Measurements from ENCODE around the gene C15orf39. TPM values are rescaled to one million over a fixed set of nuclear protein-coding genes. Genes with fewer than 3 reads are reported as not detected.

The C15orf39 gene
- total RNA-seq, 1 donor from 2014 or later, result 62.2 TPM

DNA sequence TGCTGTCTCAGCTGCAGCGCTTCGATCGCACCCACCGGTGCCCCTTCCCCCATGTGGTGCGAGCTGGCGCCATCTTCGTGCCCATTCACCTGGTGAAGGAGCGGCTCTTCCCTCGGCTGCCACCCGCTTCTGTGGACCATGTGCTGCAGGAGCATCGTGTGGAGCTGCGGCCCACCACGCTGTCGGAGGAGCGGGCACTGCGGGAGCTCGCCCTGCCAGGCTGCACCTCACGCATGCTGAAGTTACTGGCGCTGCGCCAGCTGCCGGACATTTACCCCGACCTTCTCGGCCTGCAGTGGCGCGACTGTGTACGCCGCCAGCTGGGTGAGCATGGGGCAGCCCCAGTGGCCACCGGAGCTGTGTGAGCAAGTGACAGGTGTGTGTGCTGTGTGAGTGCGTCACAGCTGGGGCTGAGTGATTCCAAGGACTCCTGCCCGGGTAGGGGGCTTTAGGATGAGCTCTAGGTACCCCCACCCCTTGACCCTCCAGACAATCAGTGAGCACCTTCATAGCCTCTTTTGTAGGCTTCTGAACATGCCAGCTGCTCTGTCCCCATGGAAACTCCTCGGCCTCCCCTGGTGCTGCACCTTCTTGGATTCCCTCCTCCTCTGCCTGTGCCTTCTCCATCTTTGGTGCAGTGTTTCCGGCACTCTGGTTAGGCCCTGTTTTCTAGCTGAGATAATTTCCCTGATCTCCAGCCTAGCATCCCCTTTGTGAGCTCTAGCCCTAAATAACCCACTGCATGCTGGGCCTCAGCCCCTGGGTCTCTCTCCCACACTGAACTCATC, 7.0 kb downstream of the C15orf39 start:
- TF ChIP-seq, protein P1, sequence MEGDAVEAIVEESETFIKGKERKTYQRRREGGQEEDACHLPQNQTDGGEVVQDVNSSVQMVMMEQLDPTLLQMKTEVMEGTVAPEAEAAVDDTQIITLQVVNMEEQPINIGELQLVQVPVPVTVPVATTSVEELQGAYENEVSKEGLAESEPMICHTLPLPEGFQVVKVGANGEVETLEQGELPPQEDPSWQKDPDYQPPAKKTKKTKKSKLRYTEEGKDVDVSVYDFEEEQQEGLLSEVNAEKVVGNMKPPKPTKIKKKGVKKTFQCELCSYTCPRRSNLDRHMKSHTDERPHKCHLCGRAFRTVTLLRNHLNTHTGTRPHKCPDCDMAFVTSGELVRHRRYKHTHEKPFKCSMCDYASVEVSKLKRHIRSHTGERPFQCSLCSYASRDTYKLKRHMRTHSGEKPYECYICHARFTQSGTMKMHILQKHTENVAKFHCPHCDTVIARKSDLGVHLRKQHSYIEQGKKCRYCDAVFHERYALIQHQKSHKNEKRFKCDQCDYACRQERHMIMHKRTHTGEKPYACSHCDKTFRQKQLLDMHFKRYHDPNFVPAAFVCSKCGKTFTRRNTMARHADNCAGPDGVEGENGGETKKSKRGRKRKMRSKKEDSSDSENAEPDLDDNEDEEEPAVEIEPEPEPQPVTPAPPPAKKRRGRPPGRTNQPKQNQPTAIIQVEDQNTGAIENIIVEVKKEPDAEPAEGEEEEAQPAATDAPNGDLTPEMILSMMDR (IDR thresholded peaks at IDR 0.05; ENCODE audit: unreplicated experiment), result no peak
- no peak overlapping the region for H3K4me3 Mint-ChIP-seq
- peaks cover 23% of the 10 kb centered on the region for H3K4me1 Mint-ChIP-seq
- H3K9me3 Mint-ChIP-seq, result no peaks in the 10 kb centered on the region
- no peak overlapping the region for H3K27ac Mint-ChIP-seq
- H3K27me3 Mint-ChIP-seq (ENCODE audit: low read depth), result no peaks in the 10 kb centered on the region
- H3K36me3 Mint-ChIP-seq, result peaks cover 4% of the 10 kb centered on the region
- DNase-seq (ENCODE audit: low spot score in 2 of 2, unreplicated experiment in 2 of 2), result no peak

DNA sequence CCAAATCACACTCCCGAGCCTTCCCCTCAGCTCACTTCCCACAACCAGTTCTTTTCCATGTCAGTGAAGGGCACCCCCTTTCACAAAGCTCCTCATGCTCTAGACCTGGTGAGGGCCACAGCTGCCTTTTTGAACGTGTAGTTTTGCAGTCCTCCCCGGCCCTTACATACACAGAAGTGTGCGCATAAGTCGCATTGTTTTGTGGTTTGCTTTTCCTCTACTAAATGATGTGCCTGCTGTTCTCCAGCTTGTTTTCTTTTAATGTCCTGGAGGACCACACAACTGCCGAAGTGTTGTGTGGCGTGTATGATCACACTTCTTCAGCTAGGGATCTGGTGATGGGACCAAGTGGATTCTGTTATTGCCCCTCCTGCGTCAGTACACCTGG, 7.6 kb downstream of the C15orf39 start:
- H3K36me3 Mint-ChIP-seq, result peaks cover 4% of the 10 kb centered on the region
- H3K27ac Mint-ChIP-seq, result no peak overlapping the region
- no peak overlapping the region for H3K4me3 Mint-ChIP-seq
- H3K4me1 Mint-ChIP-seq, result peaks cover 18% of the 10 kb centered on the region
- H3K9me3 Mint-ChIP-seq, result no peaks in the 10 kb centered on the region
- TF ChIP-seq, protein P1 (IDR thresholded peaks at IDR 0.05; ENCODE audit: unreplicated experiment), result no peak
- DNase-seq (ENCODE audit: low spot score in 2 of 2, unreplicated experiment in 2 of 2), result no peak
- no peaks in the 10 kb centered on the region for H3K27me3 Mint-ChIP-seq (ENCODE audit: low read depth)

DNA sequence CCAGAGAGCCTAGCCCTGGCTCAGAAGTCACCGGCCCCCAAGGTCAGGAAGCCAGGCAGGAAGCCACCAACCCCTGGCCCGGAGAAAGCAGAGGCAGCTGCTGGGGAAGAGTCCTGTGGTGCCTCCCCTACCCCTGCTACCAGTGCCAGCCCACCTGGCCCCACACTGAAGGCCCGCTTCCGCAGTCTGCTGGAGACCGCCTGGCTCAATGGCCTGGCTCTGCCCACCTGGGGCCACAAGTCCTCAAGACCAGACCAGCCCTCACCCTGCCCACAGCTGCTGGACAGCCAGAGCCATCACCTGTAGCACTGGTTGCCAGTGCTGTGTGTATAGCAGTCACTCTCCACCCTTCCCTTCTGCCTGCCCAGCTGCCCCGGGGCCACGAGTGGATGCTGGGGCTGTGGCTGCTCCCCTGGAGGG, 9.1 kb downstream of the C15orf39 start:
- peaks cover 6% of the 10 kb centered on the region for H3K4me1 Mint-ChIP-seq
- no peaks in the 10 kb centered on the region for H3K9me3 Mint-ChIP-seq
- DNase-seq (ENCODE audit: low spot score in 2 of 2, unreplicated experiment in 2 of 2), result no peak
- no peaks in the 10 kb centered on the region for H3K27me3 Mint-ChIP-seq (ENCODE audit: low read depth)
- H3K27ac Mint-ChIP-seq, result no peak overlapping the region
- H3K36me3 Mint-ChIP-seq, result peaks cover 4% of the 10 kb centered on the region
- TF ChIP-seq, protein P1 (IDR thresholded peaks at IDR 0.05; ENCODE audit: unreplicated experiment), result no peak
- no peak overlapping the region for H3K4me3 Mint-ChIP-seq

GRCh38 chr15:75211436-75212199, 9.9 kb downstream of the C15orf39 start:
- no peak for DNase-seq (ENCODE audit: low spot score in 2 of 2, unreplicated experiment in 2 of 2)
- Mint-ChIP-seq H3K36me3 (peaks cover 4% of the 10 kb centered on the region), H3K4me1 (peaks cover 6% of the 10 kb centered on the region), H3K4me3 (no peak overlapping the region), H3K9me3 (no peaks in the 10 kb centered on the region), H3K27ac (no peak overlapping the region), H3K27me3 (ENCODE audit: low read depth) (no peaks in the 10 kb centered on the region)
- TF ChIP-seq, protein P1 (IDR thresholded peaks at IDR 0.05; ENCODE audit: unreplicated experiment), result no peak

DNA sequence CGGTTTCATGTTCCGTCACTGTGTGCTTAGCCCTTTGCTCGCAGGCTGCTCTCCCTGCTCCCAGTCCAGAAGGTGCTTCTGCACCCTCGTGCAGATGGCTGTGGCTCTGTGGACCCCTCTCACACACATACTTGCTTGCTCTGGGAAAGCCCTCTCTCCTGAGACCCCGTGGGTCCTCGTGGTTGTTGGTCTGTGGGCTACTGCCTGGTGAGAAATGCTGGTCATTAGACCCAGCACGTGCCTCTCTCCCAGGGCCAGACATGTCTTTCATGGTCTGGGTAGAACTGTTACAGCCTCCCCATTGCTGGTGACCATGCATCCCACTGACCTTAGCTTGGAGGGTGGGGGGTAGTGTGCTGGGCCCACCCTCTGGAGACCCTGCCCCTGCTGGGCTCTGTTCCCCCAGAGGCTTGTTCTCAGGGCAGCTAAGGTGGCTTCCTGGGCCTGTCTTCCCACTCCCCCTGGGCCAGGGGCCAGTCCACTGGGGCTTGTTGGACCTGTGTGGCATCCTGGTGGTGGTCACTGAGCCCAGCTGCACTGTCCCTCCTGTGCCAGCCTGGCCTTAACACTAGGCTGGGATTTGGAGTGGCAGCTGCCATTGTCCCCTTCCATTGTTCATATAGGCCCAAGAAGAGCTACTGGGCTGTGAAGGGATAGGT, 10.6 kb downstream of the C15orf39 start:
- Mint-ChIP-seq H3K4me3 (no peak overlapping the region), H3K36me3 (peaks cover 4% of the 10 kb centered on the region), H3K4me1 (peaks cover 6% of the 10 kb centered on the region), H3K27me3 (ENCODE audit: low read depth) (no peaks in the 10 kb centered on the region), H3K27ac (no peak overlapping the region), H3K9me3 (no peaks in the 10 kb centered on the region)
- DNase-seq (ENCODE audit: low spot score in 2 of 2, unreplicated experiment in 2 of 2), result no peak
- TF ChIP-seq, protein P1 (IDR thresholded peaks at IDR 0.05; ENCODE audit: unreplicated experiment), result no peak
